ENCODE measurements around the gene PLEK. TPM values are rescaled to one million over a fixed set of nuclear protein-coding genes. Genes with fewer than 3 reads are reported as not detected.

Gene PLEK
- total RNA-seq, 1 donor = under 0.01 TPM

GRCh38 chr2:68351997-68352396 lies 13.1 kb upstream of the PLEK start:
- no peak for DNase-seq (ENCODE audit: low read depth)
- no peak for TF ChIP-seq CTCF (IDR thresholded peaks at IDR 0.05; ENCODE audit: insufficient read depth, low read length)
- no peak overlapping the region for H3K4me3 ChIP-seq (ENCODE audit: low read depth, low read length)

- peak; percentile 18 for DNase-seq (ENCODE audit: low read depth)
- no peak for TF ChIP-seq CTCF (IDR thresholded peaks at IDR 0.05; ENCODE audit: insufficient read depth, low read length)
- H3K4me3 ChIP-seq (ENCODE audit: low read depth, low read length) = no peak overlapping the region
These were observed 12.3 kb upstream of the PLEK start for GRCh38 chr2:68352651-68353391.

DNA sequence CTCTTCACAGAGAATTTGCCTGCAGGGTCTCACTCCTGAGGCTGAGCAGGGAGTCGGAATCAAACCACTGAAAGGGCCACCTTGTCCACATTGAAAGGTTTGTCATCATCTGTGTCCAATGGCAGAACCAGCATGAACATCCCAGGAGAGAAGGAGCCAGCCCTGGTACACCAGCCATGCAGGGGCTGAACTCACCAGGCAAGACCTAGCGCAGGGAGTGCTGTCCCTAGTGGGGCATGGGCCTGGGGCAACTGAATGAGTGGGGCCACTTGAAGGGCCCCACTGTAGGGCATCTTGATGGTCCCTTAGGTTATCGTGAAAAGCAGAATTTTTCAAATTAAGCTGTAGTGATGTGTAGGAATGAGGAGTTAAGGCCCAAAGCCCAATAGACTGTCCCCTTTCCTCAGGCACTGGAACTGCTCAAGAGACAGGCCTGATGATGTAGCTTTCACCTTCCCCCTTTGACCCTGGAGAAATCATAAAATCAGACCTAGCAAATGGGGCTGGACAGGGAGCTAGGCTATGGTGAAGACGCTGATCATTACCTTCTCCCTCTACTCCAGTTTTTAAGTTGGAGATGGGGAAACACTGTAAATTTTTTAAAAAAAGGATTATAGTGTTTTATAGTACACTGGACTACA lies 8.4 kb upstream of the PLEK start:
- TF ChIP-seq CTCF (IDR thresholded peaks at IDR 0.05; ENCODE audit: insufficient read depth, low read length) = no peak
- no peak for DNase-seq (ENCODE audit: low read depth)
- no peak overlapping the region for H3K4me3 ChIP-seq (ENCODE audit: low read depth, low read length)

GRCh38 chr2:68357605-68358337 lies 7.3 kb upstream of the PLEK start:
- peak; percentile 59 for TF ChIP-seq CTCF (IDR thresholded peaks at IDR 0.05; ENCODE audit: insufficient read depth, low read length)
- peak; percentile 50 for DNase-seq (ENCODE audit: low read depth)
- no peak overlapping the region for H3K4me3 ChIP-seq (ENCODE audit: low read depth, low read length)

- H3K4me3 ChIP-seq (ENCODE audit: low read depth, low read length) = no peak overlapping the region
- TF ChIP-seq CTCF (IDR thresholded peaks at IDR 0.05; ENCODE audit: insufficient read depth, low read length) = peak; percentile 26
- no peak for DNase-seq (ENCODE audit: low read depth)
These were observed 5.2 kb upstream of the PLEK start for GRCh38 chr2:68359889-68360288.

GRCh38 chr2:68362069-68362468 lies 3.0 kb upstream of the PLEK start:
- peak; percentile 68 for DNase-seq (ENCODE audit: low read depth)
- peak; percentile 73 for TF ChIP-seq CTCF (IDR thresholded peaks at IDR 0.05; ENCODE audit: insufficient read depth, low read length)
- no peak overlapping the region for H3K4me3 ChIP-seq (ENCODE audit: low read depth, low read length)

Measured in fibroblast of the aortic adventitia (primary cell).